A673 (cell line): Measurements from ENCODE around the gene BCL2L12.

ENCODE experiments used
- EZH2 ChIP-seq: fragments of 200-600 bp; sonication (generic); IDR thresholded peaks from 2 replicates; pipeline ENCODE4 v1.6.1; 2017; ENCODE audit warnings: borderline replicate concordance, low read depth, mild to moderate bottlenecking, mixed read lengths, antibody characterized with exemption, low read length; ENCODE audit not compliant: poor library complexity, severe bottlenecking
- TF ChIP-seq, protein P1 (sequence below): fragments of 300-800, 200-600 bp; sonication (generic); conservative IDR thresholded peaks from 2 replicates; pipeline ENCODE4 v1.5.1; 2017; ENCODE audit warnings: low read depth, mild to moderate bottlenecking, antibody characterized with exemption, low read length, moderate library complexity, mixed read lengths

- TF ChIP-seq, protein P1, sequence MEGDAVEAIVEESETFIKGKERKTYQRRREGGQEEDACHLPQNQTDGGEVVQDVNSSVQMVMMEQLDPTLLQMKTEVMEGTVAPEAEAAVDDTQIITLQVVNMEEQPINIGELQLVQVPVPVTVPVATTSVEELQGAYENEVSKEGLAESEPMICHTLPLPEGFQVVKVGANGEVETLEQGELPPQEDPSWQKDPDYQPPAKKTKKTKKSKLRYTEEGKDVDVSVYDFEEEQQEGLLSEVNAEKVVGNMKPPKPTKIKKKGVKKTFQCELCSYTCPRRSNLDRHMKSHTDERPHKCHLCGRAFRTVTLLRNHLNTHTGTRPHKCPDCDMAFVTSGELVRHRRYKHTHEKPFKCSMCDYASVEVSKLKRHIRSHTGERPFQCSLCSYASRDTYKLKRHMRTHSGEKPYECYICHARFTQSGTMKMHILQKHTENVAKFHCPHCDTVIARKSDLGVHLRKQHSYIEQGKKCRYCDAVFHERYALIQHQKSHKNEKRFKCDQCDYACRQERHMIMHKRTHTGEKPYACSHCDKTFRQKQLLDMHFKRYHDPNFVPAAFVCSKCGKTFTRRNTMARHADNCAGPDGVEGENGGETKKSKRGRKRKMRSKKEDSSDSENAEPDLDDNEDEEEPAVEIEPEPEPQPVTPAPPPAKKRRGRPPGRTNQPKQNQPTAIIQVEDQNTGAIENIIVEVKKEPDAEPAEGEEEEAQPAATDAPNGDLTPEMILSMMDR: no peak
- TF ChIP-seq EZH2: no peak
These were observed 19.1 kb upstream of the BCL2L12 start for GRCh38 chr19:49646586-49646985.
